Stomach smooth muscle (tissue), 2 donors: Measurements from ENCODE around the gene PTPRN2.

Experiments used
- H3K27ac ChIP-seq: one replicate; pipeline ENCODE4 v1.7.0; 2013; ENCODE audit warnings: mild to moderate bottlenecking, low read length, inconsistent platforms
- H3K27me3 ChIP-seq, 2 donors: one replicate each; pipeline ENCODE4 v1.7.0; 2013; ENCODE audit warnings: low read length in 2 of 2; ENCODE audit not compliant: insufficient read depth in 2 of 2, control insufficient read depth in 1 of 2
- H3K36me3 ChIP-seq, 2 donors: one replicate each; pipeline ENCODE4 v1.7.0; 2013; ENCODE audit warnings: low read length in 2 of 2; ENCODE audit not compliant: control insufficient read depth in 2 of 2, insufficient read depth in 2 of 2
- H3K4me1 ChIP-seq: one replicate; pipeline ENCODE4 v1.7.0; 2013; ENCODE audit warnings: low read length; ENCODE audit not compliant: control insufficient read depth, insufficient read depth
- H3K4me3 ChIP-seq, 2 donors: one replicate each; pipeline ENCODE4 v1.7.0; 2013; ENCODE audit warnings: low read length in 2 of 2
- H3K9ac ChIP-seq, 2 donors: one replicate each; pipeline ENCODE4 v1.7.0; 2013; ENCODE audit warnings: low read length in 2 of 2, mild to moderate bottlenecking in 1 of 2
- H3K9me3 ChIP-seq, 2 donors: one replicate each; pipeline ENCODE4 v1.7.0; 2013; ENCODE audit warnings: low read length in 2 of 2; ENCODE audit not compliant: control insufficient read depth in 2 of 2
- donor health status: healthy.
- donor health status: Pancreatic carcinoma.

The PTPRN2 gene

GRCh38 chr7:157640144-157640543, 947.5 kb downstream of the PTPRN2 start:
- Histone ChIP-seq H3K4me1 (no peaks in the 10 kb centered on the region), H3K36me3 (no peaks in the 10 kb centered on the region), H3K27ac (no peak overlapping the region), H3K27me3 (peaks cover 0 to 3% of the 10 kb centered on the region in 2 donors), H3K9ac (no peak overlapping the region), H3K9me3 (peaks cover 12 to 14% of the 10 kb centered on the region in 2 donors), H3K4me3 (no peak overlapping the region)

DNA sequence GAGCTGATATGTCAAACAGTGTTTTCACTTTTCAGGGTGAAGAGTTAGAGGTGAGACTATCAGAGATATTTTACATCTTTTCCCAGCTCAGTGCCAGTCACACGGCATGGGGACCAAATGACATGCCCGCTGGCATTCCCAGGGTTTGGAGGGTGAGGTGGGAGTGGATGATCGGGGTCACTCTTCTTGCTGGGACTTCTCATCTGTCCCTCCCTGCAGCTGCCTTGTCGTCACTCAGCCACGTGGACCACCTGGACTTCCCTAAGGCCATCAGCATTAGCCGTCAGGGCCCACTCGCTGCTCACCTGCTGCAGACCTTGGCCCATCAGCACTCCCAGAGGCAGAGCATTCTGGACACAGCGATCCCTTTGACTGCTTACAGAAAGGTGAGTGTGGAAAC, 949.1 kb downstream of the PTPRN2 start:
- Histone ChIP-seq H3K36me3 (no peaks in the 10 kb centered on the region), H3K27ac (no peak overlapping the region)

GRCh38 chr7:157637216-157637949, 950.2 kb downstream of the PTPRN2 start:
- peaks cover 12 to 14% of the 10 kb centered on the region in 2 donors for H3K9me3 ChIP-seq
- peaks cover 3 to 6% of the 10 kb centered on the region in 2 donors for H3K27me3 ChIP-seq
- H3K27ac ChIP-seq: no peak overlapping the region
- H3K4me3 ChIP-seq: no peak overlapping the region
- no peaks in the 10 kb centered on the region for H3K4me1 ChIP-seq
- H3K36me3 ChIP-seq: no peaks in the 10 kb centered on the region
- H3K9ac ChIP-seq: no peak overlapping the region

More for the DNA sequence above, 949.1 kb downstream of the PTPRN2 start:
- Histone ChIP-seq H3K4me3 (no peak overlapping the region), H3K9me3 (peaks cover 12 to 14% of the 10 kb centered on the region in 2 donors), H3K4me1 (no peaks in the 10 kb centered on the region), H3K27me3 (peaks cover 3 to 6% of the 10 kb centered on the region in 2 donors), H3K9ac (no peak overlapping the region)

DNA sequence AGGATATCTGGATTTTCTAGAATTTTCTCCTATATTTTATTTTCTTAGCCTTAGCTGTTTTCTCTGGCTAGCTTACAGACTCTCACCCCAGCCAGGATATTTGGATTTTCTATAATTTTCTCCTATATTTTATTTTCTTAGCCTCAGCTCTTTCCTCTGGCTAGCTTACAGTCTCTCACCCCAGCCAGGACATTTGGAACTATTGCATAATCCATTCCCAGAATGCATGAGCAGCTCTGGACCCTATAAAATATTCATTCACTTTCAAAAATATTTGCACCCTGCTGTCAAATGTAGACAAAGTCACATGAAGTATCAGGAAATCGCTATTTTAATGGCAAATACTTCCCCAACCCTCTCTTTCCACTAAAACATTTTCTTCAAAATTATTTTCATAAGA, 952.0 kb downstream of the PTPRN2 start:
- no peak overlapping the region for H3K4me3 ChIP-seq
- H3K27me3 ChIP-seq: peaks cover 0 to 6% of the 10 kb centered on the region in 2 donors
- no peak overlapping the region for H3K27ac ChIP-seq
- H3K9me3 ChIP-seq: peaks cover 6 to 12% of the 10 kb centered on the region in 2 donors
- H3K4me1 ChIP-seq: no peaks in the 10 kb centered on the region
- no peaks in the 10 kb centered on the region for H3K36me3 ChIP-seq
- H3K9ac ChIP-seq: no peak overlapping the region

GRCh38 chr7:157635148-157635500, 952.5 kb downstream of the PTPRN2 start:
- Histone ChIP-seq H3K27ac (no peak overlapping the region), H3K27me3 (peaks cover 0 to 6% of the 10 kb centered on the region in 2 donors), H3K36me3 (no peaks in the 10 kb centered on the region), H3K4me1 (no peaks in the 10 kb centered on the region), H3K9ac (no peak overlapping the region), H3K4me3 (no peak overlapping the region), H3K9me3 (peaks cover 6 to 11% of the 10 kb centered on the region in 2 donors)

DNA sequence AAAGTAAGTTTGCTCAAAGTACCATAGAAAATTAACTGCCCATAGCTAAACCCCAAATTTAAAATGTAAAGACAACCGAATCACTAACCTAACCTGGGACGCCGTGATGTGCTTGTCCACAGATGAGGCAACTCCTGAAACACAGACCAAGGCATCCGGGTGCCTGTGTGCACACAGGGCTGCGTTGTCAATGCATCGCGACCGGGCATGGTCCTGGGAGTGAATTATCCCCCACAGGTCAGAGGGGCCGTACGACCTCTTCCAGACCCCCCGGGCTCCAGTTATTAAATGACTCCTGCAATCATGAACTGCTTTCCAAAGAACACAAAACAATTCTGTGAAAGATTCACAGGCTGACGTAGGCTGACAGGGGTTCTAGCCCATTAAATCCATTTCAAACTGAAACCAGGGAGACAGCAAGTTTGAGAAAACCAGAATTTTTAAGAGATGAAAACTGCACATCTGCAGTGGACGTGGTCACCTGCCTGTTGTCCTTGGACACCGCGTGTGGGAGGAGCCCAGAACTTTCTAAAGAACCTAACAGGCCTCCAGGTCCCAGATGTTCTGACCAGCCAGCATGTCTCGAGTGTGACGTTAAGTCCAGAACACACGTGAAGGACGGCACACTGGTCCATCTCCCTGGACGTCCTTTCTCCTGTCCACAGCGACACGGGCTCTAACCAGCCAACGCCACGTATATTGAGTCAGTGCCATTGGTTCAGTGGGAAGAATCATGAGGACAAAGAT, 953.0 kb downstream of the PTPRN2 start:
- Histone ChIP-seq H3K4me1 (no peaks in the 10 kb centered on the region), H3K36me3 (no peaks in the 10 kb centered on the region), H3K9me3 (peaks cover 2 to 6% of the 10 kb centered on the region in 2 donors), H3K27ac (no peak overlapping the region), H3K4me3 (no peak overlapping the region), H3K9ac (no peak overlapping the region), H3K27me3 (peaks cover 0 to 6% of the 10 kb centered on the region in 2 donors)

- Histone ChIP-seq H3K9me3 (peaks cover 0 to 2% of the 10 kb centered on the region in 2 donors), H3K4me3 (no peak overlapping the region), H3K4me1 (no peaks in the 10 kb centered on the region), H3K9ac (no peak overlapping the region), H3K27ac (no peak overlapping the region), H3K27me3 (peaks cover 0 to 6% of the 10 kb centered on the region in 2 donors), H3K36me3 (no peaks in the 10 kb centered on the region)
Measured at GRCh38 chr7:157633465-157634185, 954.0 kb downstream of the PTPRN2 start.

- no peak overlapping the region for H3K27ac ChIP-seq
- no peaks in the 10 kb centered on the region for H3K4me1 ChIP-seq
- no peaks in the 10 kb centered on the region for H3K9me3 ChIP-seq
- H3K4me3 ChIP-seq: no peak overlapping the region
- H3K27me3 ChIP-seq: peaks cover 0 to 9% of the 10 kb centered on the region in 2 donors
- no peaks in the 10 kb centered on the region for H3K36me3 ChIP-seq
- no peak overlapping the region for H3K9ac ChIP-seq
Measured at GRCh38 chr7:157630301-157630853, 957.2 kb downstream of the PTPRN2 start.

DNA sequence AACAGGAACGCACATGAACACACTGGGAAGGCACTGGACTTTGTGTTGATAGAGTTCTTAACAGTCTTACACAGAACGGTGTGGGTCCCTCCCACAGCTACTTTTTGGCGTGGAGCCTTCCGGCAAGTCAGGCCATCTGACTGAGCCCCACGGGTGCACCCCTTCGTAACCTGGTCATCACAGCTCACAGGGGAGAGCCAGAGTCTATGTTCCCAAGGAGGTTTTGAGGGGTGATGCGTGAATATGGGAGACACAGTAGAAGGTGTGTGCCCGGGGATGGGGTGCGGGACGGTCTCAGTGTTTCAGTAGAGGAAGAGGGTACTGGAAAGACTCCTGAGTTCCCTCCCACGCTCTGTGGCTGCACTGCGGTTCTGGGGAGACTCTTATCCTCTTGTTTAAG, 959.2 kb downstream of the PTPRN2 start:
- H3K4me1 ChIP-seq: no peaks in the 10 kb centered on the region
- no peak overlapping the region for H3K9ac ChIP-seq
- no peaks in the 10 kb centered on the region for H3K36me3 ChIP-seq
- no peak overlapping the region for H3K4me3 ChIP-seq
- peaks cover 0 to 2% of the 10 kb centered on the region in 2 donors for H3K27me3 ChIP-seq
- H3K9me3 ChIP-seq: peaks cover 0 to 4% of the 10 kb centered on the region in 2 donors
- no peak overlapping the region for H3K27ac ChIP-seq

GRCh38 chr7:157627646-157628045, 960.0 kb downstream of the PTPRN2 start:
- Histone ChIP-seq H3K9me3 (peaks cover 0 to 4% of the 10 kb centered on the region in 2 donors), H3K4me1 (no peaks in the 10 kb centered on the region), H3K36me3 (no peaks in the 10 kb centered on the region), H3K27me3 (peaks cover 0 to 2% of the 10 kb centered on the region in 2 donors), H3K27ac (no peak overlapping the region), H3K4me3 (no peak overlapping the region), H3K9ac (no peak overlapping the region)
